Parathyroid adenoma (tissue), 2 donors: ENCODE results near the gene SHISA3.

ENCODE experiments used
- H2AFZ ChIP-seq: fragments of 300-600 bp; sonication (generic); one replicate; pipeline ENCODE4 v1.7.0; 2017; ENCODE audit warnings: antibody characterized with exemption, mild to moderate bottlenecking
- H3K27ac ChIP-seq: fragments of 300-600 bp; sonication (generic); one replicate; pipeline ENCODE4 v1.7.0; 2017
- H3K27me3 ChIP-seq: fragments of 300-600 bp; sonication (generic); one replicate; pipeline ENCODE4 v1.7.0; 2017; ENCODE audit warnings: low read length; ENCODE audit not compliant: control insufficient read depth, insufficient read depth
- H3K36me3 ChIP-seq: fragments of 300-600 bp; sonication (generic); one replicate; pipeline ENCODE4 v1.7.0; 2017; ENCODE audit warnings: low read length; ENCODE audit not compliant: control insufficient read depth, insufficient read depth
- H3K4me1 ChIP-seq: fragments of 300-600 bp; sonication (generic); one replicate; pipeline ENCODE4 v1.7.0; 2017; ENCODE audit warnings: control low read depth
- H3K4me2 ChIP-seq: fragments of 300-600 bp; sonication (generic); one replicate; pipeline ENCODE4 v1.7.0; 2017; ENCODE audit warnings: low read length
- H3K4me3 ChIP-seq: fragments of 300-600 bp; sonication (generic); one replicate; pipeline ENCODE4 v1.7.0; 2017; ENCODE audit warnings: low read depth, low read length
- H3K79me2 ChIP-seq: fragments of 300-600 bp; sonication (generic); one replicate; pipeline ENCODE4 v1.7.0; 2017; ENCODE audit warnings: control low read depth
- H3K9ac ChIP-seq: fragments of 300-600 bp; sonication (generic); one replicate; pipeline ENCODE4 v1.7.0; 2017; ENCODE audit warnings: mild to moderate bottlenecking
- H3K9me3 ChIP-seq: fragments of 300-600 bp; sonication (generic); one replicate; pipeline ENCODE4 v1.7.0; 2017; ENCODE audit warnings: low read length; ENCODE audit not compliant: control insufficient read depth
- TF ChIP-seq, protein P1 (sequence below): fragments of 300-600 bp; sonication (generic); IDR thresholded peaks from one replicate; pipeline ENCODE4 v1.7.0; 2017; ENCODE audit warnings: antibody characterized with exemption, mild to moderate bottlenecking
- donor health status: primary hyperparathyroidism.

SHISA3 gene

DNA sequence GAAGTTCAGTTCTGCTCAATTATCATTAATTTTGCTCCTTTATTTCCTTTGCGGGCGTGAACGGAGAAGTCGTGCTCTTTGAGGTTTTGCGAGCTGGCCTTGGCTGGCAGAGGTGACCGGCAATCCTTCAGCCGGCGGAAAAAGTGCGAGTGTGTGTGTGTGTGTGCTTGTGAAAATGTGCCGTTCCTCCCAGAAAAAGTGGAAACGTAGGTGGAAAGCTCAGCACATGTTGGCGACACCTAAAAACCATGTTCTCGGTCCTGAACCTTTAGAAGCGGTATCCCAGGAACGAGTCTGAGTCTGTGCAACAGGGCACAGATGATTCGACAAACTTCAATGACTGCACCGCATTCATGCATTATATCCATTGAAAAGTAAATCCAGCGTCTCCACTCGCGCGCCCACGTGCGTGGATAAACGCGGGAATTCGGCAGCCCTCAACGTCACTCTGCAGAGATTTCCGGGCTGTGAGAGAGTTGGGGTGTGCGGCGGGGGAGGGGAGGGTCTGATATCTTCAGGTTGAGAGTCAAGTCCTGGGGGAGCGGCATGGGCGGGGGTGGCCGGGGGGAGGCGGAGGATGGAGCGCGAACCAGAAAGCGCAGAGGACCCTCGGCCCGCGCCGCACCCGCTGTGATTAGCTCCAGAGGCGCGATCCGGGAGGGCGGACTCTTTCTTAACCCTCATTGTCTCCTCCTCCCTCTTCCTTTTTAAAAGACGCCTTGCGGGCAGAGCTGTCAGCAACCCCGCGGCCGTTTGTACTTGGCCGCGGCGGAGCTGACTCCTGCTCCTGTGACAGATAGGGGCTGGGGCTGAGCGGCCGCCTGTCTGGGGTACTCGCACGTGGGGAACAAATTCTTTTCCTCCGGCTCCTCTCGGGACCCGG is at the start of gene SHISA3:
Gene SHISA3 (plus strand): TSS at position 737 of the 883 bp plus-strand sequence. CDS start 569 bp downstream, outside the sequence.
- Histone ChIP-seq H3K9ac (no peak within 1 kb of the TSS), H3K36me3 (no peaks in the 10 kb centered on the region), H3K27me3 (no peaks in the 10 kb centered on the region)

DNA sequence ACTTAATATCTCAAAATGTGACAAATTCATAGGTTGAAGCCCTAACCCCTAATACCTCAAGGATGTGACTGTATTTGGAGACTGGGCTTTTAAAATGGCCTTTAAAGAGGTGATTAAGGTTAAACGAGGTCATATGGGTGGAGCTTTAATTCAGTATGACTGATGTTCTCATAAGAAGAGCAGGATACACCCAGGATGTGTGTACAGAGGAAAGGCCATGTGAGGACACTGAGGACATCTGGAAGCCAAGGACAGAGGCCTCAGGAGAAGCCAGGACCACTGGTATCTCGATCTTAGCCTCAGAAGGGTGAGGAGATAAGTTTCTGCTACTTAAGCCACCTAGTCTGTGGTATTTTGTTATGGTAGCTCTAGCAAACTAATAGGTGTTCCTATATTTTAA is 49.0 kb upstream of the SHISA3 start:
- TF ChIP-seq, protein P1, sequence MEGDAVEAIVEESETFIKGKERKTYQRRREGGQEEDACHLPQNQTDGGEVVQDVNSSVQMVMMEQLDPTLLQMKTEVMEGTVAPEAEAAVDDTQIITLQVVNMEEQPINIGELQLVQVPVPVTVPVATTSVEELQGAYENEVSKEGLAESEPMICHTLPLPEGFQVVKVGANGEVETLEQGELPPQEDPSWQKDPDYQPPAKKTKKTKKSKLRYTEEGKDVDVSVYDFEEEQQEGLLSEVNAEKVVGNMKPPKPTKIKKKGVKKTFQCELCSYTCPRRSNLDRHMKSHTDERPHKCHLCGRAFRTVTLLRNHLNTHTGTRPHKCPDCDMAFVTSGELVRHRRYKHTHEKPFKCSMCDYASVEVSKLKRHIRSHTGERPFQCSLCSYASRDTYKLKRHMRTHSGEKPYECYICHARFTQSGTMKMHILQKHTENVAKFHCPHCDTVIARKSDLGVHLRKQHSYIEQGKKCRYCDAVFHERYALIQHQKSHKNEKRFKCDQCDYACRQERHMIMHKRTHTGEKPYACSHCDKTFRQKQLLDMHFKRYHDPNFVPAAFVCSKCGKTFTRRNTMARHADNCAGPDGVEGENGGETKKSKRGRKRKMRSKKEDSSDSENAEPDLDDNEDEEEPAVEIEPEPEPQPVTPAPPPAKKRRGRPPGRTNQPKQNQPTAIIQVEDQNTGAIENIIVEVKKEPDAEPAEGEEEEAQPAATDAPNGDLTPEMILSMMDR = no peak
- Histone ChIP-seq H3K27me3 (no peaks in the 10 kb centered on the region), H3K27ac (no peak overlapping the region), H3K4me3 (no peak overlapping the region), H3K4me1 (no peaks in the 10 kb centered on the region), H2AFZ (no peak overlapping the region), H3K4me2 (no peak overlapping the region), H3K9ac (no peak overlapping the region), H3K36me3 (no peaks in the 10 kb centered on the region), H3K9me3 (no peaks in the 10 kb centered on the region), H3K79me2 (no peaks in the 10 kb centered on the region)

More for the DNA sequence above, at the start of gene SHISA3:
- H3K4me2 ChIP-seq = peak within 1 kb of the TSS; percentile 76
- peak within 1 kb of the TSS; percentile 45 for H3K4me3 ChIP-seq
- no peaks in the 10 kb centered on the region for H3K4me1 ChIP-seq
- H3K79me2 ChIP-seq = no peaks in the 10 kb centered on the region
- no peak within 1 kb of the TSS for H3K27ac ChIP-seq
- TF ChIP-seq, protein P1 = no peak
- peak within 1 kb of the TSS; percentile 58 for H2AFZ ChIP-seq
- H3K9me3 ChIP-seq = no peaks in the 10 kb centered on the region

DNA sequence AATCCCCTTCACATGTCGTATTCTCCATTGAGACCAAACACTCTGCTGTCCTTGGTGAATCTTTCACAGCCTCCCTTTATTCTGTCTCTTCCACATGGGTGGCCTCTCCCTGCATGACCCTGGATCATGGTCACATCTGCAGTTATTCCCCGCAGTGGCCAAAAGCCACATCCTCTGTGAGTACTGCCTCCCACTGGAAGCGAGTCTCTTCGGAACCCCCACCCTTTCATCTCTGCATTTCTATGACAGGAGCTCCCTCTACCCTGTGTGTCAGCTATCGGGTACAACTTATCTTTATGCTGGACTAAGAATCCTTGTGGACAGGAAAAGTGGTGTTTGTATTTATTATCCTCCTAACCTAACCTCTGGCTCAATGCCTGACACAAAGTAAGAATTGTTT is 48.6 kb upstream of the SHISA3 start:
- Histone ChIP-seq H3K27ac (no peak overlapping the region), H3K36me3 (no peaks in the 10 kb centered on the region), H3K9me3 (no peaks in the 10 kb centered on the region), H3K27me3 (no peaks in the 10 kb centered on the region), H3K9ac (no peak overlapping the region), H3K4me2 (no peak overlapping the region), H3K79me2 (no peaks in the 10 kb centered on the region), H2AFZ (no peak overlapping the region), H3K4me3 (no peak overlapping the region), H3K4me1 (no peaks in the 10 kb centered on the region)
- TF ChIP-seq, protein P1 = no peak

DNA sequence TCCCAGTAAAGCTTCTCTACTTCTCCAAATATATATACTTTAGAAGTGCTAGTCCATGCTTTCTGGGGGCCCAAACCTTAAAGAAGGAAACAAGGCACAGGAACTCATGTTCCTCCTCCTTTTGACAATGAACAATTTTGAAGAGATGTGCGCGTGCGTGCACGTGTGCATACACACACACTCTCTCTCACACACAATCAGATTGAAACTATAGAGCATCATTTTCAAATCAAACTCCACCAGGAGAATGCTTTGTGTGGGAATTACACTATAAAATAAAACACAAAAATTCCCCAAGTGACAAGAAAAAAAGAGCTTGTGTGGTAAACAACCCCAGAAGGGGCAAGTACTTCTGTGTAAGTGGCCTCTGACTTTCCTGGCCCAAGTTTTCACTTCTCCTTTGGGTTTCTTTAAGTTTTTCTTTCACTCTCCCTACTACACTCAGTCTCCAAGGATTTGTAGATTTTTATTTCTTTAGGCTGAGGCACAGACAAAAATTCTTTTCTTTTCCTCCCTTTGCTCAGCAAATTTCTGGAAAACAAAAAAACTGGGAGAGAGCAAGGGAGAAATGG is 46.6 kb upstream of the SHISA3 start:
- Histone ChIP-seq H3K27ac (no peak overlapping the region), H3K4me3 (no peak overlapping the region), H3K79me2 (no peaks in the 10 kb centered on the region), H2AFZ (no peak overlapping the region), H3K9me3 (no peaks in the 10 kb centered on the region), H3K27me3 (no peaks in the 10 kb centered on the region), H3K4me1 (no peaks in the 10 kb centered on the region), H3K9ac (no peak overlapping the region), H3K4me2 (no peak overlapping the region), H3K36me3 (no peaks in the 10 kb centered on the region)
- TF ChIP-seq, protein P1 = no peak
